Stomach (tissue), 4 donors: Measurements from ENCODE around the gene CEP89.

Source experiments
- EP300 ChIP-seq: sonication (generic); formaldehyde crosslinking; IDR thresholded peaks from one replicate; pipeline ENCODE4 v1.6.1; 2017; ENCODE audit warnings: antibody characterized with exemption
- POLR2A ChIP-seq, 4 donors: fragments of 450-650 bp; IDR thresholded peaks; one replicate each; pipeline ENCODE4 v1.6.1; 2016; ENCODE audit warnings: antibody characterized with exemption in 4 of 4, control low read depth in 2 of 4, mild to moderate bottlenecking in 1 of 4, moderate library complexity in 1 of 4
- TF ChIP-seq, protein P1 (sequence below), 7 experiments: fragments of 450-650 bp in 4 of 7; fragments of 200-600 bp in 3 of 7; sonication (generic) in 3 of 7; IDR thresholded peaks; one replicate each; pipeline ENCODE4 v1.5.1; 2016 to 2019; ENCODE audit warnings: antibody characterized with exemption in 7 of 7, control low read depth in 2 of 7, mild to moderate bottlenecking in 1 of 7

DNA sequence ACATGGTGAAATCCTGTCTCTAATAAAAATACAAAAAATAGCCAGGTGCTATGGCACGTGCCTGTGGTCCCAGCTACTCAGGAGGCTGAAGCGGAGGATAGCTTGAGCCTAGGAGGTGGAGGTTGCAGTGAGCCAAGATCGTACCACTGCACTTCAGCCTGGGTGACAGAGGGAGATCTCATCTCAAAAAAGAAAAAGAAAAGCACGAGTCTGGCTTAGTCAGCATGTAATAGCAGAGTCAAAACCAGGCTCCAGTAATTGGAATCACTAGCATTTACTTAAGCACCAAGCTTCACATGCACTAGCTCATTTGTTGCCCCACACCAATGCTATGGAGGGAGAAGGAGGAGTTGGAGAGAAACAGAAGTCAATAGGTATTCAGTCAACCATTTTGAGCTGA is 60.3 kb downstream of the CEP89 start:
- TF ChIP-seq, protein P1, sequence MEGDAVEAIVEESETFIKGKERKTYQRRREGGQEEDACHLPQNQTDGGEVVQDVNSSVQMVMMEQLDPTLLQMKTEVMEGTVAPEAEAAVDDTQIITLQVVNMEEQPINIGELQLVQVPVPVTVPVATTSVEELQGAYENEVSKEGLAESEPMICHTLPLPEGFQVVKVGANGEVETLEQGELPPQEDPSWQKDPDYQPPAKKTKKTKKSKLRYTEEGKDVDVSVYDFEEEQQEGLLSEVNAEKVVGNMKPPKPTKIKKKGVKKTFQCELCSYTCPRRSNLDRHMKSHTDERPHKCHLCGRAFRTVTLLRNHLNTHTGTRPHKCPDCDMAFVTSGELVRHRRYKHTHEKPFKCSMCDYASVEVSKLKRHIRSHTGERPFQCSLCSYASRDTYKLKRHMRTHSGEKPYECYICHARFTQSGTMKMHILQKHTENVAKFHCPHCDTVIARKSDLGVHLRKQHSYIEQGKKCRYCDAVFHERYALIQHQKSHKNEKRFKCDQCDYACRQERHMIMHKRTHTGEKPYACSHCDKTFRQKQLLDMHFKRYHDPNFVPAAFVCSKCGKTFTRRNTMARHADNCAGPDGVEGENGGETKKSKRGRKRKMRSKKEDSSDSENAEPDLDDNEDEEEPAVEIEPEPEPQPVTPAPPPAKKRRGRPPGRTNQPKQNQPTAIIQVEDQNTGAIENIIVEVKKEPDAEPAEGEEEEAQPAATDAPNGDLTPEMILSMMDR (IDR thresholded peaks at IDR 0.05) = no peak
- no peak for TF ChIP-seq EP300
- TF ChIP-seq POLR2A (IDR thresholded peaks at IDR 0.05) = no peak
